ENCODE measurements around the gene STAM2.

STAM2 gene

DNA sequence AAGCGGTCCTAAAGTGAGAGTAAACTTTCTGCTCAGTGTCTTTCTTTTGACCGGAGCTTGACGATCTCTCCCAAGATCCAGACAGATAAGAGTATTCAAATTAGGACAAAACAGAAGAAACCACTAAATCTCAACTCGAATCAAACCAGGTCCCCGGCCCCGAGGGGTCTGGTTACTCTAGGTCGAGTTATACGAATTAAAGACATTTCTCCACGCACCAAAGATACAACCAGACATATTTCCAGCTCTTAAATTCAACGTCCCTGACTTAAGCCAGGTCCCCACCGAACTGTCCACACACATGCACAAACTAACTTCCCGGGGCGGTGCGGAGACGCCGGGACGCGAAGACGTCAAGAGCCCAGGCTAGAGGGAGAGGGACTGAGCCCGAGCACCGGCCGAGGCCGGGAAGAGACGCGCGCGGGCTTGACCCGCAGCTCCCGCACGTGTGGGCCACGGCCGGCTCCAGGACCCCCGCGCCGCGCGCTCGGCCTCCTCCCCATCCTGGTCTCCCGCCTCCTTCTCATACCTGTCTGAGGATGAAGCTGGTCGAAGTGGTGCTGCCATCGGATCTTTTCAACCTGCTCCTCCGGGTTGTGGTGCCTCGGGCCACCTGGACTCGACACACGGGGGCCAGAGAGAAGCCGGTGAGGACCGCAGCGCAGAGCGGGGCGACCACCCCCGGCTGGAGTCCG, 77.6 kb downstream of the STAM2 start:
- Histone ChIP-seq H3K4me2 (ENCODE audit: low read depth, low read length) (no peak overlapping the region), H2AFZ (ENCODE audit: low read length) (no peak overlapping the region), H3K27me3 (replicated peaks; ENCODE audit: insufficient read depth, low read length) (no peaks in the 10 kb centered on the region), H3K9me3 (replicated peaks; ENCODE audit: insufficient read depth, low read length) (no peaks in the 10 kb centered on the region), H3K36me3 (replicated peaks; ENCODE audit: insufficient read depth, low read length) (no peaks in the 10 kb centered on the region), H3K4me1 (ENCODE audit: low read length) (no peaks in the 10 kb centered on the region), H3K9ac (ENCODE audit: low read length) (no peak overlapping the region), H3K9me2 (replicated peaks; ENCODE audit: insufficient read depth, low read length) (no peaks in the 10 kb centered on the region), H3K4me3 (ENCODE audit: low read length) (no peak overlapping the region), H3F3A (ENCODE audit: insufficient read depth, low read length) (no peaks in the 10 kb centered on the region), H3K27ac (ENCODE audit: low read length) (no peak overlapping the region), H4K20me1 (ENCODE audit: insufficient read depth, low read length) (no peaks in the 10 kb centered on the region), H3K79me2 (ENCODE audit: low read length) (no peaks in the 10 kb centered on the region)
- no peak for DNase-seq
- no peak for TF ChIP-seq EZH2 (optimal IDR thresholded peaks at IDR 0.05; ENCODE audit: low read depth, low read length)
- TF ChIP-seq EZH2phosphoT487 (IDR thresholded peaks at IDR 0.05; ENCODE audit: low read length), result no peak
- TF ChIP-seq, protein P1, sequence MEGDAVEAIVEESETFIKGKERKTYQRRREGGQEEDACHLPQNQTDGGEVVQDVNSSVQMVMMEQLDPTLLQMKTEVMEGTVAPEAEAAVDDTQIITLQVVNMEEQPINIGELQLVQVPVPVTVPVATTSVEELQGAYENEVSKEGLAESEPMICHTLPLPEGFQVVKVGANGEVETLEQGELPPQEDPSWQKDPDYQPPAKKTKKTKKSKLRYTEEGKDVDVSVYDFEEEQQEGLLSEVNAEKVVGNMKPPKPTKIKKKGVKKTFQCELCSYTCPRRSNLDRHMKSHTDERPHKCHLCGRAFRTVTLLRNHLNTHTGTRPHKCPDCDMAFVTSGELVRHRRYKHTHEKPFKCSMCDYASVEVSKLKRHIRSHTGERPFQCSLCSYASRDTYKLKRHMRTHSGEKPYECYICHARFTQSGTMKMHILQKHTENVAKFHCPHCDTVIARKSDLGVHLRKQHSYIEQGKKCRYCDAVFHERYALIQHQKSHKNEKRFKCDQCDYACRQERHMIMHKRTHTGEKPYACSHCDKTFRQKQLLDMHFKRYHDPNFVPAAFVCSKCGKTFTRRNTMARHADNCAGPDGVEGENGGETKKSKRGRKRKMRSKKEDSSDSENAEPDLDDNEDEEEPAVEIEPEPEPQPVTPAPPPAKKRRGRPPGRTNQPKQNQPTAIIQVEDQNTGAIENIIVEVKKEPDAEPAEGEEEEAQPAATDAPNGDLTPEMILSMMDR (IDR thresholded peaks at IDR 0.05; ENCODE audit: low read length), result no peak

DNA sequence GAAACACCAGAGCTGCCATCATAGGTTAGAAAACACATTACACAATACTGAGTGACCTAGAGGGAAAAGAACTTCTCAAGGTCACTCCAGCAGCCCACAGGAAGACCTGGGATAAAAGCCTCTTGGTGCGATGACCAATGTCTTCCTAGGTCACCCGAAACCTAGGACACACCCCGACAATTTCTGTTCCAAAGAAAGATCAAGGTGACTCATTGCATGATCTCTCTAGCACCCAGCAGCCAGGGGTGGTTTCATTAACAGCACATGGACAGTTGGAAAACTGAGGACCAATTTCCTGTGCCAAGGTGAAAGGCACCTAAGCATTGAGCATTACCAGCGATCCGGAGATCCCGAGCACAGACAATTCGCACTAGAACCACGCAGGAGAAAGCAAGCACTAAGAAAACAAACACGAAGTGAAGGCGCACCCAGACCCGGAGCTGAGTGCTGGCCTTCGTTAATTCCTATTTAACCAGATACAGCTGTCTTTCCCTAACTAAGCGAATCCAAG, 78.2 kb downstream of the STAM2 start:
- Histone ChIP-seq H3K36me3 (replicated peaks; ENCODE audit: insufficient read depth, low read length) (no peaks in the 10 kb centered on the region), H3K27ac (ENCODE audit: low read length) (no peak overlapping the region), H3K4me2 (ENCODE audit: low read depth, low read length) (no peak overlapping the region), H3K9me3 (replicated peaks; ENCODE audit: insufficient read depth, low read length) (no peaks in the 10 kb centered on the region), H3K27me3 (replicated peaks; ENCODE audit: insufficient read depth, low read length) (no peaks in the 10 kb centered on the region), H3K9me2 (replicated peaks; ENCODE audit: insufficient read depth, low read length) (no peaks in the 10 kb centered on the region), H3K79me2 (ENCODE audit: low read length) (no peaks in the 10 kb centered on the region), H3K4me1 (ENCODE audit: low read length) (no peaks in the 10 kb centered on the region), H2AFZ (ENCODE audit: low read length) (no peak overlapping the region), H3K4me3 (ENCODE audit: low read length) (no peak overlapping the region), H3F3A (ENCODE audit: insufficient read depth, low read length) (no peaks in the 10 kb centered on the region), H3K9ac (ENCODE audit: low read length) (no peak overlapping the region), H4K20me1 (ENCODE audit: insufficient read depth, low read length) (no peaks in the 10 kb centered on the region)
- DNase-seq, result no peak
- TF ChIP-seq, protein P1 (IDR thresholded peaks at IDR 0.05; ENCODE audit: low read length), result no peak
- TF ChIP-seq EZH2 (optimal IDR thresholded peaks at IDR 0.05; ENCODE audit: low read depth, low read length) (no peak), EZH2phosphoT487 (IDR thresholded peaks at IDR 0.05; ENCODE audit: low read length) (no peak)

DNA sequence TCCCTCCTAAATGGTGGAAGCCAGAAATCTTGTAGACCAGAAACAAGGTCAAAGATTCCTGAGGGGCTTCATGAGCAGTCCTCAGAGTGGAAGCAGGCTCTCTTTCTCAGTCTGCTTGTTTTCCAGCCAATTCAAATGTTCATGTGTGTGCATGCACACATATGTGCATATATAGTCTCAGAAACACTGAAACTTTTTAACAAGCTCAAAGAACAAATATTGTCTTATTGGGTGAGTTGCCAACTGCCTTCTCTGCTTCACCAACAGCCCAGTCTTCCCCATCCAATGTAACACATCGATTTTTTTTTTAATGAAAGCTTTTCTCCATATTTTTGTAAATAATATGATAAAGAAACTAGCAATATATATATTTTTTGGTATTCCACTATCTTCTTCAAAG, 80.4 kb downstream of the STAM2 start:
- Histone ChIP-seq H3K36me3 (replicated peaks; ENCODE audit: insufficient read depth, low read length) (no peaks in the 10 kb centered on the region), H3K4me2 (ENCODE audit: low read depth, low read length) (no peak overlapping the region), H3K27ac (ENCODE audit: low read length) (no peak overlapping the region), H2AFZ (ENCODE audit: low read length) (no peak overlapping the region), H3K9me3 (replicated peaks; ENCODE audit: insufficient read depth, low read length) (no peaks in the 10 kb centered on the region), H3K9ac (ENCODE audit: low read length) (no peak overlapping the region), H3K4me1 (ENCODE audit: low read length) (no peaks in the 10 kb centered on the region), H3K79me2 (ENCODE audit: low read length) (no peaks in the 10 kb centered on the region), H3F3A (ENCODE audit: insufficient read depth, low read length) (no peaks in the 10 kb centered on the region), H3K4me3 (ENCODE audit: low read length) (no peak overlapping the region), H4K20me1 (ENCODE audit: insufficient read depth, low read length) (no peaks in the 10 kb centered on the region), H3K9me2 (replicated peaks; ENCODE audit: insufficient read depth, low read length) (no peaks in the 10 kb centered on the region), H3K27me3 (replicated peaks; ENCODE audit: insufficient read depth, low read length) (no peaks in the 10 kb centered on the region)
- TF ChIP-seq, protein P1 (IDR thresholded peaks at IDR 0.05; ENCODE audit: low read length), result no peak
- TF ChIP-seq EZH2 (optimal IDR thresholded peaks at IDR 0.05; ENCODE audit: low read depth, low read length) (no peak), EZH2phosphoT487 (IDR thresholded peaks at IDR 0.05; ENCODE audit: low read length) (no peak)
- no peak for DNase-seq
